ENCODE results near the gene SERPINH1.

DNA sequence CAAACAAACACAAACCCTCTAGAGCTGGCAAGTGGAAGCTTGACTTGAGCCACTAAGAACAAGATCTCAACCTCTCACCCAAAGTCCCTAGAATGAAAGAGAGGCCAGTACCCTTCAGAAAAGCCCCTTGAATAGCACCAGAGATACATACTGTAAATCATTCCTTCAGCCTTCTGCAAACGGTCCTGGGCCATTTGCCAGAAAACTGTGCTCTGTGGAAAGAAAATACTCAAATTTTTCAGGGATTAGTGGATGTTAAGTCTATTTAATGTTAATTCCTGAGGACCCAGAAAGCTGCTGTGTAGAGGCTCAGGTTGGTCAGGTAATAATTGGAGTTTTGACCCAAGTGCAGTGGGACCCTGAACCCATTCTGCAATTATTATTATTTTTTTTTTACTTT lies 16.9 kb downstream of the SERPINH1 start:
- TF ChIP-seq, protein P1, sequence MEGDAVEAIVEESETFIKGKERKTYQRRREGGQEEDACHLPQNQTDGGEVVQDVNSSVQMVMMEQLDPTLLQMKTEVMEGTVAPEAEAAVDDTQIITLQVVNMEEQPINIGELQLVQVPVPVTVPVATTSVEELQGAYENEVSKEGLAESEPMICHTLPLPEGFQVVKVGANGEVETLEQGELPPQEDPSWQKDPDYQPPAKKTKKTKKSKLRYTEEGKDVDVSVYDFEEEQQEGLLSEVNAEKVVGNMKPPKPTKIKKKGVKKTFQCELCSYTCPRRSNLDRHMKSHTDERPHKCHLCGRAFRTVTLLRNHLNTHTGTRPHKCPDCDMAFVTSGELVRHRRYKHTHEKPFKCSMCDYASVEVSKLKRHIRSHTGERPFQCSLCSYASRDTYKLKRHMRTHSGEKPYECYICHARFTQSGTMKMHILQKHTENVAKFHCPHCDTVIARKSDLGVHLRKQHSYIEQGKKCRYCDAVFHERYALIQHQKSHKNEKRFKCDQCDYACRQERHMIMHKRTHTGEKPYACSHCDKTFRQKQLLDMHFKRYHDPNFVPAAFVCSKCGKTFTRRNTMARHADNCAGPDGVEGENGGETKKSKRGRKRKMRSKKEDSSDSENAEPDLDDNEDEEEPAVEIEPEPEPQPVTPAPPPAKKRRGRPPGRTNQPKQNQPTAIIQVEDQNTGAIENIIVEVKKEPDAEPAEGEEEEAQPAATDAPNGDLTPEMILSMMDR (conservative IDR thresholded peaks at IDR 0.05; ENCODE audit: low read depth, low read length): no peak
- TF ChIP-seq EZH2phosphoT487 (IDR thresholded peaks at IDR 0.05; ENCODE audit: borderline replicate concordance, low read length): no peak
